Hematopoietic multipotent progenitor cell treated with erythropoietin and hydrocortisone succinate and interleukin-3 and kit ligand, for 8 days (in vitro differentiated cells): ENCODE measurements around the gene TSPAN4.

ENCODE experiments used
- DNase-seq: peaks from one replicate; pipeline ENCODE4 v3.0.0-alpha.2; 2015

TSPAN4 gene

GRCh38 chr11:804599-804964, 38.1 kb upstream of the TSPAN4 start:
- peak; percentile 12 for DNase-seq

- DNase-seq: peak; percentile 46
Observed at GRCh38 chr11:808427-809286, 34.0 kb upstream of the TSPAN4 start.

GRCh38 chr11:809287-810039, 33.2 kb upstream of the TSPAN4 start, which contains the start of gene RPLP2:
RPLP2 (plus strand) TSS chr11:809967; CDS start chr11:810235, 268 bp downstream.
- DNase-seq: peak; percentile 97

GRCh38 chr11:810040-810567, 32.5 kb upstream of the TSPAN4 start:
- DNase-seq: no peak

- DNase-seq: peak; percentile 57
Observed at GRCh38 chr11:811446-812245, 31.0 kb upstream of the TSPAN4 start.

- DNase-seq: no peak
Observed at GRCh38 chr11:812390-812789, 30.3 kb upstream of the TSPAN4 start.

- DNase-seq: no peak
Observed at GRCh38 chr11:813072-813455, 29.6 kb upstream of the TSPAN4 start.

GRCh38 chr11:813456-814096, 29.1 kb upstream of the TSPAN4 start:
- no peak for DNase-seq

GRCh38 chr11:815675-816432, 26.8 kb upstream of the TSPAN4 start:
- DNase-seq: no peak

GRCh38 chr11:816433-816779, 26.2 kb upstream of the TSPAN4 start:
- no peak for DNase-seq

GRCh38 chr11:818396-819128, 24.1 kb upstream of the TSPAN4 start, which contains the start of gene PNPLA2:
PNPLA2 (plus strand) TSS chr11:818914; CDS start chr11:819719, 805 bp downstream.
- DNase-seq: no peak

GRCh38 chr11:819129-819931, 23.3 kb upstream of the TSPAN4 start:
- DNase-seq: peak; percentile 87

- DNase-seq: peak; percentile 96
Observed at GRCh38 chr11:819943-820649, 22.6 kb upstream of the TSPAN4 start.

- DNase-seq: no peak
Observed at GRCh38 chr11:820655-821511, 21.8 kb upstream of the TSPAN4 start.

GRCh38 chr11:821512-822371, 20.9 kb upstream of the TSPAN4 start:
- DNase-seq: no peak

GRCh38 chr11:823441-824291, 19.0 kb upstream of the TSPAN4 start:
- DNase-seq: no peak
